IPS-18c (cell line): ENCODE results near the gene TRAF7.

Experiments used
- H3K4me3 ChIP-seq: 2 replicates; pipeline ENCODE4 v1.7.0; 2013; ENCODE audit warnings: low read depth, mild to moderate bottlenecking, low read length, moderate library complexity; ENCODE audit not compliant: insufficient read depth
- H3K9me3 ChIP-seq: one replicate; pipeline ENCODE4 v1.6.1; 2013; ENCODE audit warnings: mild to moderate bottlenecking, low read length, moderate library complexity; ENCODE audit not compliant: control insufficient read depth, insufficient read depth

TRAF7 gene

GRCh38 chr16:2155977-2156848, 631 bp downstream of the TRAF7 start:
- peak overlapping the region; percentile 91 for H3K4me3 ChIP-seq
- peaks cover 4% of the 10 kb centered on the region for H3K9me3 ChIP-seq

GRCh38 chr16:2156849-2157224, 1.3 kb downstream of the TRAF7 start:
- Histone ChIP-seq H3K4me3 (peak overlapping the region; percentile 91), H3K9me3 (peaks cover 4% of the 10 kb centered on the region)

- Histone ChIP-seq H3K9me3 (peaks cover 4% of the 10 kb centered on the region), H3K4me3 (no peak overlapping the region; the same call in 1 of the 2 replicates)
Observed at GRCh38 chr16:2157480-2158261, 2.1 kb downstream of the TRAF7 start.

- H3K9me3 ChIP-seq = peaks cover 4% of the 10 kb centered on the region
- H3K4me3 ChIP-seq = no peak overlapping the region
Observed at GRCh38 chr16:2158262-2158638, 2.7 kb downstream of the TRAF7 start.

GRCh38 chr16:2159175-2159838, 3.7 kb downstream of the TRAF7 start:
- Histone ChIP-seq H3K9me3 (no peaks in the 10 kb centered on the region), H3K4me3 (no peak overlapping the region)

- H3K4me3 ChIP-seq = no peak overlapping the region
- H3K9me3 ChIP-seq = no peaks in the 10 kb centered on the region
Observed at GRCh38 chr16:2160915-2161551, 5.5 kb downstream of the TRAF7 start.

- no peaks in the 10 kb centered on the region for H3K9me3 ChIP-seq
- H3K4me3 ChIP-seq = no peak overlapping the region
Observed at GRCh38 chr16:2161911-2162310, 6.3 kb downstream of the TRAF7 start.

GRCh38 chr16:2162676-2163118, 7.1 kb downstream of the TRAF7 start:
- no peak overlapping the region for H3K4me3 ChIP-seq

GRCh38 chr16:2163211-2163881, 7.8 kb downstream of the TRAF7 start:
- no peak overlapping the region for H3K4me3 ChIP-seq
- H3K9me3 ChIP-seq = no peaks in the 10 kb centered on the region

More at GRCh38 chr16:2162676-2163118, 7.1 kb downstream of the TRAF7 start:
- H3K9me3 ChIP-seq = no peaks in the 10 kb centered on the region

GRCh38 chr16:2165861-2166260, 10.3 kb downstream of the TRAF7 start:
- Histone ChIP-seq H3K4me3 (no peak overlapping the region), H3K9me3 (no peaks in the 10 kb centered on the region)

- Histone ChIP-seq H3K9me3 (no peaks in the 10 kb centered on the region), H3K4me3 (no peak overlapping the region)
Observed at GRCh38 chr16:2166263-2167067, 10.9 kb downstream of the TRAF7 start.

- no peaks in the 10 kb centered on the region for H3K9me3 ChIP-seq
- no peak overlapping the region for H3K4me3 ChIP-seq
Observed at GRCh38 chr16:2167068-2167638, 11.6 kb downstream of the TRAF7 start.

- no peaks in the 10 kb centered on the region for H3K9me3 ChIP-seq
- no peak overlapping the region for H3K4me3 ChIP-seq
Observed at GRCh38 chr16:2170080-2170479, 14.5 kb downstream of the TRAF7 start.

- no peak overlapping the region for H3K4me3 ChIP-seq
Observed at GRCh38 chr16:2170587-2171435, 15.2 kb downstream of the TRAF7 start.

GRCh38 chr16:2171601-2172178, 16.1 kb downstream of the TRAF7 start:
- Histone ChIP-seq H3K9me3 (no peaks in the 10 kb centered on the region), H3K4me3 (no peak overlapping the region)

More at GRCh38 chr16:2170587-2171435, 15.2 kb downstream of the TRAF7 start:
- H3K9me3 ChIP-seq = no peaks in the 10 kb centered on the region
